Thyroid gland (tissue), 4 donors: ENCODE results near the gene SEMA3C.

ENCODE experiments used
- POLR2A ChIP-seq, 2 donors: fragments of 450-650 bp; IDR thresholded peaks; one replicate each; pipeline ENCODE4 v1.6.1; 2017; ENCODE audit warnings: antibody characterized with exemption in 2 of 2, mild to moderate bottlenecking in 2 of 2, moderate library complexity in 1 of 2
- TF ChIP-seq, protein P1 (sequence below), 6 experiments: fragments of 200-600 bp in 3 of 6; fragments of 450-650 bp in 3 of 6; sonication (generic) in 3 of 6; IDR thresholded peaks; one replicate each; pipeline ENCODE4 v1.5.1; 2016 to 2019; ENCODE audit warnings: antibody characterized with exemption in 6 of 6, mild to moderate bottlenecking in 2 of 6, inconsistent platforms in 1 of 6, moderate library complexity in 1 of 6

- TF ChIP-seq, protein P1, sequence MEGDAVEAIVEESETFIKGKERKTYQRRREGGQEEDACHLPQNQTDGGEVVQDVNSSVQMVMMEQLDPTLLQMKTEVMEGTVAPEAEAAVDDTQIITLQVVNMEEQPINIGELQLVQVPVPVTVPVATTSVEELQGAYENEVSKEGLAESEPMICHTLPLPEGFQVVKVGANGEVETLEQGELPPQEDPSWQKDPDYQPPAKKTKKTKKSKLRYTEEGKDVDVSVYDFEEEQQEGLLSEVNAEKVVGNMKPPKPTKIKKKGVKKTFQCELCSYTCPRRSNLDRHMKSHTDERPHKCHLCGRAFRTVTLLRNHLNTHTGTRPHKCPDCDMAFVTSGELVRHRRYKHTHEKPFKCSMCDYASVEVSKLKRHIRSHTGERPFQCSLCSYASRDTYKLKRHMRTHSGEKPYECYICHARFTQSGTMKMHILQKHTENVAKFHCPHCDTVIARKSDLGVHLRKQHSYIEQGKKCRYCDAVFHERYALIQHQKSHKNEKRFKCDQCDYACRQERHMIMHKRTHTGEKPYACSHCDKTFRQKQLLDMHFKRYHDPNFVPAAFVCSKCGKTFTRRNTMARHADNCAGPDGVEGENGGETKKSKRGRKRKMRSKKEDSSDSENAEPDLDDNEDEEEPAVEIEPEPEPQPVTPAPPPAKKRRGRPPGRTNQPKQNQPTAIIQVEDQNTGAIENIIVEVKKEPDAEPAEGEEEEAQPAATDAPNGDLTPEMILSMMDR (IDR thresholded peaks at IDR 0.05): no peak
- no peak for TF ChIP-seq POLR2A (IDR thresholded peaks at IDR 0.05)
Measured at GRCh38 chr7:80875537-80876120, 43.2 kb downstream of the SEMA3C start.
